ENCODE results near the gene ITM2B.

The ITM2B gene

GRCh38 chr13:48311223-48311622 is 78.2 kb downstream of the ITM2B start:
- peaks cover 18% of the 10 kb centered on the region for H3K36me3 ChIP-seq (ENCODE audit: insufficient read depth, low read length)
- H3K27ac ChIP-seq (ENCODE audit: low read depth, low read length) = no peak overlapping the region
- H3K4me3 ChIP-seq (ENCODE audit: low read depth, low read length) = no peak overlapping the region
- peaks cover 54% of the 10 kb centered on the region for H3K79me2 ChIP-seq (ENCODE audit: control insufficient read depth, insufficient read depth, low read length, unreplicated experiment)
- no peaks in the 10 kb centered on the region for H3K4me1 ChIP-seq (ENCODE audit: control insufficient read depth, insufficient read depth, low read length, unreplicated experiment)
- no peak overlapping the region for H2AFZ ChIP-seq (ENCODE audit: low read length, unreplicated experiment)
- no peaks in the 10 kb centered on the region for H3K27me3 ChIP-seq (ENCODE audit: insufficient read depth, low read length)

GRCh38 chr13:48315969-48316650 is 83.1 kb downstream of the ITM2B start:
- Histone ChIP-seq H3K4me3 (ENCODE audit: low read depth, low read length) (no peak overlapping the region), H3K4me1 (ENCODE audit: control insufficient read depth, insufficient read depth, low read length, unreplicated experiment) (no peaks in the 10 kb centered on the region), H3K27me3 (ENCODE audit: insufficient read depth, low read length) (no peaks in the 10 kb centered on the region), H3K79me2 (ENCODE audit: control insufficient read depth, insufficient read depth, low read length, unreplicated experiment) (peaks cover 43% of the 10 kb centered on the region), H3K27ac (ENCODE audit: low read depth, low read length) (no peak overlapping the region), H2AFZ (ENCODE audit: low read length, unreplicated experiment) (no peak overlapping the region), H3K36me3 (ENCODE audit: insufficient read depth, low read length) (peaks cover 50% of the 10 kb centered on the region)

DNA sequence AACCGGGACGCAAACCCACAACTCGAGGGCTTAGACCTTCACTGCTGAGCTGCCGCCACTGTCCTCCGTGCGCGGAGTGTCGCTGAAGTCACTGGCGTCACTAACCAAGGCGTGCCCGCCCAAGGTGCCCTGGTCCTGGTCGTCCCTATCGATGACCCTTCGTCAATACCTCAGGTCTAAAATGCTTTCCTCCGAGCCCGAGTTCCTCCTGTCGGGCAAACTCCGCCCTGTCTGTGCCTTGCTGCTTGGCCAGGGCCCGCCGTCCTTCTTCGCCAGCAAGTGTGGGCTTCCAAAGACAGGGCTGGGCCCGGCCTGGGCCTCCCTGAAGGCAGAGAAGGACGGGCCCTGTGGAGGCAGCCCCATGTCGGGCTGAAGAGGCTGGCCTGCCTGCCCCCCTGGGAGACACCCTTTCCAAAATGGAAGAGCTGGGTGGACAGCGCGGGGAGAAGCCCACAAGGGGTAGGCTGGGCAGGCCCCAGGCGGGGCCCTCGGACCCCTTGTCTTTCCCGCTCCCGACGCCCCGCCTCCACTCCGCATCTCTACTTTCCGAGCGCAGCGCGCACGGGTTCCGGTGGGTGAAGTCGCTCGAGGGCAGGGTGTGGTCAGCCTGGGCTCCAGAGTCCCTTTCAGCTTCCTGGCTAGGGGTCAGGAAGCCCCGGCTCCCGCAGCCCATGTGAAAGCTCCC is 84.0 kb downstream of the ITM2B start:
- H2AFZ ChIP-seq (ENCODE audit: low read length, unreplicated experiment) = no peak overlapping the region
- H3K36me3 ChIP-seq (ENCODE audit: insufficient read depth, low read length) = peaks cover 55% of the 10 kb centered on the region
- no peaks in the 10 kb centered on the region for H3K4me1 ChIP-seq (ENCODE audit: control insufficient read depth, insufficient read depth, low read length, unreplicated experiment)
- no peak overlapping the region for H3K4me3 ChIP-seq (ENCODE audit: low read depth, low read length)
- no peak overlapping the region for H3K27ac ChIP-seq (ENCODE audit: low read depth, low read length)
- H3K27me3 ChIP-seq (ENCODE audit: insufficient read depth, low read length) = no peaks in the 10 kb centered on the region
- peaks cover 49% of the 10 kb centered on the region for H3K79me2 ChIP-seq (ENCODE audit: control insufficient read depth, insufficient read depth, low read length, unreplicated experiment)

DNA sequence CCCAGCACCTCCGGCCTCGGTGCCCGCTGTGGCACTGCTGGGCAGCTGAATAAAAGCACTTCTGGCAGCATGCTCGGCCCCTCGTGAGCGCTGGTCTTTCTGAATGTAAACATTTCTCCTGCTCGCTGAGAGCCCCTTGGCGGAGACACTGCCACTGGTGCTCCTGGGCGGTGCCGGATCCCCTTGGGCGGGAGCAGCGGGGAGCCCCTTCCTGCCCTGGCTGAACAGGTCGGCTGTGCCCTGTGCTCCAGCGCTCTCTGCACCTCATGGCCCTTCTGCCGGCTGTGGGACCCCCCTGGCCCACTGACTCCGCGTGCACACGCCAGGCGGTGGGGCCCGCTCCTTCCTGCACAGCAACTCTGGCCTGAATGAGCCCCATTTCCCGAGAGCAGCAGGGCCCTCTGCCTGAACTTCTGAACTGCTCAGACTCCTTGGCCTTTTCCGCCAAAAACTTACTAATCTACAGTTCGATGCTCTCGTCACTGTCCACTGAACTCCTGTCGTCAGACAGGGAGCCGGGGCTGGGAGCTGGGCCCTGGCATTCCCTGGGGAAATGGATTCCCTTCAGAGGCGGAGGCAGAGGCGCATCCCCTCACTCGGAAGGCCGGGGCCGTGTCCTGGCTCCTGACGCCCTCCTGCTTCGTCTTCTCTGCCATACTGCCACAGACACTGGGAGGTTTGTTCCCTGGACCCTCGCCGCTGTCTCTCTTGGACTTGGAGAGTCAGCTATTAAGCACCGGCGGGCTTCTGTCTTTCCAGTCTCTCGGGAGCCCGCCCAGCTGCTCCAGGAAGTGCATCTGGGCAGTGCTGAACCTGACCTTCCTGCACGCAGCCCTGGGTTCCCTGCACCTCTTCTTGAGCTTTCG is 84.7 kb downstream of the ITM2B start:
- H3K79me2 ChIP-seq (ENCODE audit: control insufficient read depth, insufficient read depth, low read length, unreplicated experiment) = peaks cover 44% of the 10 kb centered on the region
- H2AFZ ChIP-seq (ENCODE audit: low read length, unreplicated experiment) = no peak overlapping the region
- no peaks in the 10 kb centered on the region for H3K4me1 ChIP-seq (ENCODE audit: control insufficient read depth, insufficient read depth, low read length, unreplicated experiment)
- peaks cover 52% of the 10 kb centered on the region for H3K36me3 ChIP-seq (ENCODE audit: insufficient read depth, low read length)
- no peak overlapping the region for H3K27ac ChIP-seq (ENCODE audit: low read depth, low read length)
- no peaks in the 10 kb centered on the region for H3K27me3 ChIP-seq (ENCODE audit: insufficient read depth, low read length)
- H3K4me3 ChIP-seq (ENCODE audit: low read depth, low read length) = no peak overlapping the region

GRCh38 chr13:48318377-48318811 is 85.4 kb downstream of the ITM2B start:
- no peak overlapping the region for H3K4me3 ChIP-seq (ENCODE audit: low read depth, low read length)
- H2AFZ ChIP-seq (ENCODE audit: low read length, unreplicated experiment) = no peak overlapping the region
- H3K36me3 ChIP-seq (ENCODE audit: insufficient read depth, low read length) = peaks cover 52% of the 10 kb centered on the region
- no peak overlapping the region for H3K27ac ChIP-seq (ENCODE audit: low read depth, low read length)
- H3K79me2 ChIP-seq (ENCODE audit: control insufficient read depth, insufficient read depth, low read length, unreplicated experiment) = peaks cover 38% of the 10 kb centered on the region
- H3K27me3 ChIP-seq (ENCODE audit: insufficient read depth, low read length) = no peaks in the 10 kb centered on the region
- no peaks in the 10 kb centered on the region for H3K4me1 ChIP-seq (ENCODE audit: control insufficient read depth, insufficient read depth, low read length, unreplicated experiment)

DNA sequence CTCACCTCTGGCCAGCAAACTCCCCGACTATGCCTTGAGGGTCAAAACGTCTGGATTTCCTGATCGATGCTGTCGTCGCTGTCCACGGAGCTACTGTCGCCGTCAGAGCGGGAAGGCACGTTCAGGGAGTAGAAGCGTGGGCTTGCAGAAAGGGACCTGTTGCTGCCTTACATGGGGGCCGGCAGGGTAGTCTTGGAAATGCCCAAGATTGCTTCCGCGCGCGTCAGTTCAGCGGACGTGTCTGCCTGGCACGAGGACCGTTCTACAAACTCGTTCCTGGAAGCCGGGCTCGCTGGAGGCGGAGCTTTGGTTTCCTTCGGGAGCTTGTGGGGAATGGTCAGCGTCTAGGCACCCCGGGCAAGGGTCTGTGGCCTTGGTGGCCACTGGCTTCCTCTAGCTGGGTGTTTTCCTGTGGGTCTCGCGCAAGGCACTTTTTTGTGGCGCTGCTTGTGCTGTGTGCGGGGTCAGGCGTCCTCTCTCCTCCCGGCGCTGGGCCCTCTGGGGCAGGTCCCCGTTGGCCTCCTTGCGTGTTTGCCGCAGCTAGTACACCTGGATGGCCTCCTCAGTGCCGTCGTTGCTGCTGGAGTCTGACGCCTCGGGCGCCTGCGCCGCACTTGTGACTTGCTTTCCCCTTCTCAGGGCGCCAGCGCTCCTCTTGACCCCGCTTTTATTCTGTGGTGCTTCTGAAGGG is 86.0 kb downstream of the ITM2B start:
- no peak overlapping the region for H2AFZ ChIP-seq (ENCODE audit: low read length, unreplicated experiment)
- H3K4me1 ChIP-seq (ENCODE audit: control insufficient read depth, insufficient read depth, low read length, unreplicated experiment) = no peaks in the 10 kb centered on the region
- H3K36me3 ChIP-seq (ENCODE audit: insufficient read depth, low read length) = peaks cover 50% of the 10 kb centered on the region
- H3K27me3 ChIP-seq (ENCODE audit: insufficient read depth, low read length) = no peaks in the 10 kb centered on the region
- no peak overlapping the region for H3K27ac ChIP-seq (ENCODE audit: low read depth, low read length)
- no peak overlapping the region for H3K4me3 ChIP-seq (ENCODE audit: low read depth, low read length)
- peaks cover 34% of the 10 kb centered on the region for H3K79me2 ChIP-seq (ENCODE audit: control insufficient read depth, insufficient read depth, low read length, unreplicated experiment)
